Measurements from ENCODE around the gene CTDP1. TPM values are rescaled to one million over a fixed set of nuclear protein-coding genes. Genes with fewer than 3 reads are reported as not detected.
A peak's percentile ranks its signal among the peaks of the same experiment; 100 is the strongest.

CTDP1 gene
- total RNA-seq, 4 donors from 2014 or later: 18.1 to 40.5 (median 25.7) TPM

DNA sequence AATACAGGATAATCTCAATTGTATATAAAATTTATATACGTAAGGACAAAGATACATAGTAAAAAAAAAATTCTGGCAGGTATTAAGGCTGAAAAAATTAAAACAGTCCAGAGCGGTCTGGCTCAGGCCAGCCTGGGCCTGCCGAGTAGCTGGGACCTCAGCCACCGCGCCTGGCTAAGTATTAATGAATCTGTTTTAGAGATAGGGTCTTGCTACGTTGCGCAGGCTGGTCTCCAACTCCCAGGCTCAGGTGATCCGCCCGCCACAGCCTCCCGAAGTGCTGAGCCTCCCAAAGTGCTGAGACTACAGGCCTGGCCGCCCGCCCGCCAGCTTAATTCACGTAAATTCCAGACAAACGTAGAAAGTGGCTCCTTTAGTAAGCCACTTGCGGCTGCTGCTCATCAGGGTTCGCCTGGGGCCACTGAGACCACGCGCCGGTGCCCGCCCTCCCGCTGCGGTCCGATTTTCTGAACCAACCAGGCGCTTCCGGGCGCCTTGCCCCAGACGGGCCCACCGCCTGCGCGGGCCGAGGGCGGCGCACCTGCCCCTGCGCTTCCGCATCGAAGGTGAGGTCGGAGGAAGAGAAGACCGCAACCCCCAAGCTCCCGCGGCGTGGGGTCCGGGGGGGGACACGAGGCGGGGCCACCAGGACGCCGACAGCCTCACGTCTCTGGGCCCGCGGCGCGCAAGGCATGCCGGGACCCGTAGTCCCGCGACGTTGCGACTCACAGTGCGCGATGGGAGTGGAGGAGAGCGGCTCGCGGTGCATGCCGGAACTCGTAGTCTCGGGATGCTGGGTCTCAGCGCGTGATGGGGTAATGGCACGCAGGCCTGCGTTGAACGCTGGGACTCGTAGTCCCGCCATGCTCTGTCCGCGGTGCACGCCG is 695 bp upstream of the CTDP1 start:
- H3K4me3 ChIP-seq: peak overlapping the region; percentile 78 to 100 (median 80)
- H3K9me3 ChIP-seq: no peaks in the 10 kb centered on the region
- H3K4me1 ChIP-seq: peaks cover 0 to 52% (median 23%) of the 10 kb centered on the region in 4 donors
- WGBS, 2 donors: 1 to 2% methylated on average over 42 to 43 of the region's 77 CpGs
- peak overlapping the region; percentile 96 to 99 (median 98) for H3K27ac ChIP-seq
- peaks cover 0 to 25% (median 0%) of the 10 kb centered on the region in 3 donors for H3K36me3 ChIP-seq
- peak; percentile 91 to 92 for TF ChIP-seq EP300 (IDR thresholded peaks at IDR 0.05)
- TF ChIP-seq, protein P1, sequence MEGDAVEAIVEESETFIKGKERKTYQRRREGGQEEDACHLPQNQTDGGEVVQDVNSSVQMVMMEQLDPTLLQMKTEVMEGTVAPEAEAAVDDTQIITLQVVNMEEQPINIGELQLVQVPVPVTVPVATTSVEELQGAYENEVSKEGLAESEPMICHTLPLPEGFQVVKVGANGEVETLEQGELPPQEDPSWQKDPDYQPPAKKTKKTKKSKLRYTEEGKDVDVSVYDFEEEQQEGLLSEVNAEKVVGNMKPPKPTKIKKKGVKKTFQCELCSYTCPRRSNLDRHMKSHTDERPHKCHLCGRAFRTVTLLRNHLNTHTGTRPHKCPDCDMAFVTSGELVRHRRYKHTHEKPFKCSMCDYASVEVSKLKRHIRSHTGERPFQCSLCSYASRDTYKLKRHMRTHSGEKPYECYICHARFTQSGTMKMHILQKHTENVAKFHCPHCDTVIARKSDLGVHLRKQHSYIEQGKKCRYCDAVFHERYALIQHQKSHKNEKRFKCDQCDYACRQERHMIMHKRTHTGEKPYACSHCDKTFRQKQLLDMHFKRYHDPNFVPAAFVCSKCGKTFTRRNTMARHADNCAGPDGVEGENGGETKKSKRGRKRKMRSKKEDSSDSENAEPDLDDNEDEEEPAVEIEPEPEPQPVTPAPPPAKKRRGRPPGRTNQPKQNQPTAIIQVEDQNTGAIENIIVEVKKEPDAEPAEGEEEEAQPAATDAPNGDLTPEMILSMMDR (IDR thresholded peaks at IDR 0.05): no peak
- TF ChIP-seq POLR2A (IDR thresholded peaks at IDR 0.05): peak in 1 of 2 donors; percentile 71
- H3K27me3 ChIP-seq: no peaks in the 10 kb centered on the region
- DNase-seq (ENCODE audit: low spot score in 2 of 2): peak; percentile 96

DNA sequence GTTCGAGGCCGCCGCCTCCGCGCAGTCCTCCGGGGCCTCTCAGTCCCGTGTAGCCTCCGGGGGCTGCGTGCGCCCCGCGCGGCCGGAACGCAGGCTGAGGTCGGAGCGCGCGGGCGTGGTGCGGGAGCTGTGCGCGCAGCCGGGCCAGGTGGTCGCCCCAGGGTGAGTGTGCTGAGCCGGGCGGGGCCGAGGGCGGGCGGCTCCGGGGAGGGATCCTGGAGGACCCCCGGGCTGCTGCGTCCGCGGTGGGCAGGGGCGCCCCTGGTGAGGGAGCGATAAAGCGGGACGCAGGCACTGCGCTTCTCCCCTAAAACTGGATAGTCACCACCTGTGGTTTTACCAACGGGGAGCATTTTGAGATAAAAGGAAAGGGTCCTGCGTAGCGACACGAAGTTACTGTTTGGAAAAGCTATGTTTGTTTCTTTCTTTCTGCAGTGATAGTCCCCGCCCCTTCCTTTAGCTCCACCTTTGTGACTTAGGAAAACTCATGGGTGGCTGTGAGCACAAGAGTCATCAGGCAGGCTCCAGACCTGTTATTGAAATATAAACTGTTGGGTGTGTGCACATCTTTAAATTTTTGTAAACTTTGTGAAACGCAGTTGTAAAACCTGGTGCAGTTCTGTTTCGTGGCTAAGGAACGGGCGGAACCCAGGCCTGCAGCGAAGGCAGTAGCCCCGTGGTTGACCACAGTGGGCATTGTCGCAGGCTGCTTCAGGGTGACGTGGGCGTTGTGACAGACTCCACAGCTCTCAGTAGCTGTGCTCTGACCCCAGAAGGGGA is 687 bp downstream of the CTDP1 start:
- Histone ChIP-seq H3K36me3 (peaks cover 0 to 17% (median 0%) of the 10 kb centered on the region in 3 donors), H3K27ac (peak overlapping the region; percentile 40 to 99 (median 97)), H3K4me1 (peaks cover 0 to 52% (median 23%) of the 10 kb centered on the region in 4 donors), H3K4me3 (peak overlapping the region; percentile 64 to 100 (median 78)), H3K9me3 (no peaks in the 10 kb centered on the region), H3K27me3 (no peaks in the 10 kb centered on the region)
- TF ChIP-seq, protein P1 (IDR thresholded peaks at IDR 0.05): no peak
- no peak for TF ChIP-seq POLR2A (IDR thresholded peaks at IDR 0.05)
- TF ChIP-seq EP300 (IDR thresholded peaks at IDR 0.05): no peak
- WGBS, 2 donors: 5% methylated on average over 42 to 45 of the region's 54 CpGs
- DNase-seq (ENCODE audit: low spot score in 2 of 2): peak in 1 of 2 donors; percentile 36

DNA sequence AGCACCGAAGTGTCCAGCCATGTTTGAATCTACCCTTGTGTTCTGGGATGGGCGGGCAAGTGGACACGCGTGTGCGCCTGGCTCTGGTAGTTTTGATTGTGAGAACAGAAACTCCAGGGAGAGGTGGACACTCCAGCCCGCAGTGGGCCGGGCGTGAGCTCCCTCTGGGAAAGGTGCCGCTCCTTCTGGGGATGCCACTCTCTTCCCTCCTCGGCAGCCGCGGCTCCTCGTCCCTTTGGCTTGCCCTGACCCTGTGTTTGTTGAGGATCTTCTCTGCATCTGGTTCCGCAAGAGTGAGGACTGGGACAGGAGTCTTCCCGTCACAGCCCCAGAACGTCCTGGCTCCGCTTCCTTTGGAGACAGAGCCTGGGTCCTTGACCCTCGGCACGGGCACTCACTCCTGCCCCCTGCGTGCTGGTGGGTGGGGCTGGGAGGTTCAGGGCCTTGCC is 1.3 kb downstream of the CTDP1 start:
- 66 to 71% methylated on average over 10 to 19 of the region's 20 CpGs for WGBS, 2 donors
- peak overlapping the region in 2 of 4 donors; percentile 19 to 98 for H3K27ac ChIP-seq
- peaks cover 0 to 15% (median 0%) of the 10 kb centered on the region in 3 donors for H3K36me3 ChIP-seq
- H3K9me3 ChIP-seq: no peaks in the 10 kb centered on the region
- peaks cover 0 to 50% (median 23%) of the 10 kb centered on the region in 4 donors for H3K4me1 ChIP-seq
- peak overlapping the region; percentile 64 to 100 (median 78) for H3K4me3 ChIP-seq
- DNase-seq (ENCODE audit: low spot score in 2 of 2): no peak
- no peaks in the 10 kb centered on the region for H3K27me3 ChIP-seq
- no peak for TF ChIP-seq EP300 (IDR thresholded peaks at IDR 0.05)
- TF ChIP-seq, protein P1 (IDR thresholded peaks at IDR 0.05): no peak
- no peak for TF ChIP-seq POLR2A (IDR thresholded peaks at IDR 0.05)

DNA sequence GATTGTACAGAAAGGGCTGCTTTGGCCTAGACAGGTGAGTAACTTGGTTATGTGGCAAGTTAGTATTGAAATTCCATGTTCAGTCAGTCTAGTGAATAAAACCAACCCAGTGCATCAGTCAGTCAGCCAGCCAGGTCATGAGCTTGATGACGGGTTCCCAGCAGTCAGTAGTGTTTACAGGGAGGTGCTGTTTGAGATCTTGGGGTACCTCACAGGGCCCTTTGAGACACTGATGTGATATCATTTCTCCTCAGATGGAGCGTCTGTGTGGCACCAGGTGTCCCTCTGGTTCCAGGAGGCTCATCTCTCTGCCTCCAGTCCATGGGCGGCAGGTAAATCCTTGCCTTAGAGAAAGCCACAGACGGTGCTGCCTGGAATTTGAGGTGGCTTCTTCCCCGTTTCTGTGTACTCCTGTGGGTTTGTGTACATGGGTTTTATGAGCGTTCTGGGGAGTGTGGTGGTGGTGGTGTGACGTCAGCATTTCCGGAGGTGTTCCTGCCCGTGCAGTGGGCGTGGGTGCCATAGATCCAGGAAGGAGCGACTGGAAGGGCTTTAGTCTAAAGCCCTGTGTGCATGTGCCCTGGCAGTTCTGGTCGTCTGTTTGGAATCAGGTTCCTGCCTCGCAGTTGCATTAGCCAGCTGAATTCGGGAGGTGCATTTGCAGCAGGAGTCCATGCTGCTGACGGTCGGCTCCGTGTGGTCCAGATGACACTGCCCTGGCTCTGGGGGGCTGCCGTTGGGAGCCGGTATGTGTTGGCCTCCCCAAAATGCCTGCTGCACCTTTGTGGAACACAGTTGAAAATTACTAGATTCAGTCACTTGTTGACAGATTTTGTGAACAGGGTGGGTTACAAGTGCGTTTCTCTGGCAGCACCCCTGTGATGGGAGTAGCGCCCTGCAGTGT is 2.1 kb downstream of the CTDP1 start:
- Histone ChIP-seq H3K4me1 (peaks cover 0 to 46% (median 23%) of the 10 kb centered on the region in 4 donors), H3K9me3 (no peaks in the 10 kb centered on the region), H3K36me3 (peaks cover 0 to 6% (median 0%) of the 10 kb centered on the region in 3 donors), H3K27ac (peak overlapping the region in 1 of 4 donors; percentile 19), H3K27me3 (no peaks in the 10 kb centered on the region), H3K4me3 (peak overlapping the region in 1 of 4 donors; percentile 79)
- no peak for DNase-seq (ENCODE audit: low spot score in 2 of 2)
- TF ChIP-seq POLR2A (IDR thresholded peaks at IDR 0.05): no peak
- no peak for TF ChIP-seq EP300 (IDR thresholded peaks at IDR 0.05)
- TF ChIP-seq, protein P1 (IDR thresholded peaks at IDR 0.05): no peak
- 84 to 86% methylated on average over 17 to 18 of the region's 21 CpGs for WGBS, 2 donors

All from tibial nerve (tissue), 4 donors.